Vagina (tissue), 2 donors: ENCODE data around the gene ALG11. TPM values are rescaled to one million over a fixed set of nuclear protein-coding genes. Genes with fewer than 3 reads are reported as not detected.

Source experiments
- DNase-seq, 2 donors: peaks; one replicate each; pipeline ENCODE4 v3.0.0-alpha.2; 2017; ENCODE audit errors: extremely low spot score in 2 of 2
- H3K27ac ChIP-seq: fragments of 200-600 bp; sonication (generic); one replicate; pipeline ENCODE4 v1.5.1; 2019
- H3K27me3 ChIP-seq: fragments of 200-600 bp; sonication (generic); one replicate; pipeline ENCODE4 v1.5.1; 2019
- H3K36me3 ChIP-seq, 2 donors: fragments of 200-600 bp; sonication (generic); one replicate each; pipeline ENCODE4 v1.5.1; 2017 to 2019
- H3K4me1 ChIP-seq: fragments of 200-600 bp; sonication (generic); one replicate; pipeline ENCODE4 v1.5.1; 2019
- H3K4me3 ChIP-seq, 2 donors: fragments of 200-600 bp; sonication (generic); 1 replicate in 1 of 2; 2 replicates in 1 of 2; pipeline ENCODE4 v1.5.1; 2016 to 2019
- H3K9me3 ChIP-seq: fragments of 200-600 bp; sonication (generic); one replicate; pipeline ENCODE4 v1.5.1; 2019
- POLR2A ChIP-seq, 2 donors: fragments of 450-650 bp; IDR thresholded peaks; one replicate each; pipeline ENCODE4 v1.6.1; 2017; ENCODE audit warnings: antibody characterized with exemption in 2 of 2, mild to moderate bottlenecking in 2 of 2, moderate library complexity in 2 of 2
- POLR2AphosphoS5 ChIP-seq, 2 donors: sonication (generic); formaldehyde crosslinking; IDR thresholded peaks; one replicate each; pipeline ENCODE4 v1.9.0; 2017; ENCODE audit warnings: antibody characterized with exemption in 2 of 2, mild to moderate bottlenecking in 2 of 2, low read depth in 1 of 2; ENCODE audit not compliant: insufficient read depth in 1 of 2
- intact Hi-C: fragments of 100-400 bp; cut with DNase I; formaldehyde crosslinking; loops from one replicate; pipeline ENCODE4 v1.15.1; 2023
- total RNA-seq: library from RNA; depleted of rRNA; stranded (reverse); fragments of >200 nt; gene quantifications from one replicate; pipeline ENCODE4 v1.2.3, GENCODE V29; 2016
- TF ChIP-seq, protein P1 (sequence below), 3 experiments: fragments of 450-650 bp in 2 of 3; fragments of 200-600 bp in 1 of 3; sonication (generic) in 1 of 3; IDR thresholded peaks; one replicate each; pipeline ENCODE4 v1.5.1; 2017 to 2019; ENCODE audit warnings: antibody characterized with exemption in 3 of 3, mild to moderate bottlenecking in 2 of 3, moderate library complexity in 2 of 3

Gene ALG11
- total RNA-seq, 1 donor from 2014 or later: 12.5 TPM

DNA sequence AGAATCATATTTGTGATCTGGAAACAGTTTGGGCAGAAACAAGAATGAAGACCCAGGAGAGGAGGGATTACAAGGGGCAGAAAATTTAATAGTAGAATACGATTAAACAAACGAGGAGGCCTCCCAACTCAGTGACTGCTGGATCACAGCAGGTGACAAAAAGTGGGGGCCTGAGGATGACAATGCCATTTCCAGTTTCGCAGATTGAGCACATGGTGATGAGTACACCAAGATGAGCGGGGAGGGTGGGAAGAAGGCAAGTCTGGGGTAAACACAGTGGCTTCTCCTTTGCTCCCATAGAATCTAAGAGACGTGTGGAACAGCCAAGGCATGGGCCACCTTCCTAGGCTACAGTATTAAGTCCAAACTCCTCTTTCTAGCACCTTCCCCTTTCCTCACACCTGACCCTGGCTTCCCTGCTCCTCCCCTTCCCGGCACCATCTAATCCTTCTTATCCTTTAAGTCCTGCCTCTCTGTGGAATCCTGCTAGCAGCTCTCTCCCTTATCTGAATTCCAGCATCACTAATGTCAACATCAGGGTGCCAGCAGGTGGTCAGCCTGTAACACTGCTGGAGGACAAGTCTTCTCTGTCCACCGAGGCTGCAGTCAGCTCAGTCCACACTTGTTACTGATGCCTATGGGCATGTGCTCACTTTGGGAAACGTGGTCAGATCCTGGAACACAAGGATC, 14.4 kb upstream of the ALG11 start:
- Histone ChIP-seq H3K4me1 (peaks cover 17% of the 10 kb centered on the region), H3K27me3 (no peaks in the 10 kb centered on the region), H3K27ac (no peak overlapping the region), H3K9me3 (no peaks in the 10 kb centered on the region), H3K36me3 (no peaks in the 10 kb centered on the region), H3K4me3 (no peak overlapping the region)
- no peak for DNase-seq
- intact Hi-C loops: loop anchor here (10.0 kb wide), 1 partner anchor 127 kb away; the partner anchor contains the start of gene NEK5
- TF ChIP-seq, protein P1, sequence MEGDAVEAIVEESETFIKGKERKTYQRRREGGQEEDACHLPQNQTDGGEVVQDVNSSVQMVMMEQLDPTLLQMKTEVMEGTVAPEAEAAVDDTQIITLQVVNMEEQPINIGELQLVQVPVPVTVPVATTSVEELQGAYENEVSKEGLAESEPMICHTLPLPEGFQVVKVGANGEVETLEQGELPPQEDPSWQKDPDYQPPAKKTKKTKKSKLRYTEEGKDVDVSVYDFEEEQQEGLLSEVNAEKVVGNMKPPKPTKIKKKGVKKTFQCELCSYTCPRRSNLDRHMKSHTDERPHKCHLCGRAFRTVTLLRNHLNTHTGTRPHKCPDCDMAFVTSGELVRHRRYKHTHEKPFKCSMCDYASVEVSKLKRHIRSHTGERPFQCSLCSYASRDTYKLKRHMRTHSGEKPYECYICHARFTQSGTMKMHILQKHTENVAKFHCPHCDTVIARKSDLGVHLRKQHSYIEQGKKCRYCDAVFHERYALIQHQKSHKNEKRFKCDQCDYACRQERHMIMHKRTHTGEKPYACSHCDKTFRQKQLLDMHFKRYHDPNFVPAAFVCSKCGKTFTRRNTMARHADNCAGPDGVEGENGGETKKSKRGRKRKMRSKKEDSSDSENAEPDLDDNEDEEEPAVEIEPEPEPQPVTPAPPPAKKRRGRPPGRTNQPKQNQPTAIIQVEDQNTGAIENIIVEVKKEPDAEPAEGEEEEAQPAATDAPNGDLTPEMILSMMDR (IDR thresholded peaks at IDR 0.05): no peak

- DNase-seq: no peak
- H3K9me3 ChIP-seq: no peaks in the 10 kb centered on the region
- H3K27ac ChIP-seq: no peak overlapping the region
- H3K27me3 ChIP-seq: no peaks in the 10 kb centered on the region
- TF ChIP-seq, protein P1 (IDR thresholded peaks at IDR 0.05): no peak
- TF ChIP-seq POLR2A (IDR thresholded peaks at IDR 0.05) (no peak), POLR2AphosphoS5 (IDR thresholded peaks at IDR 0.05; ENCODE audit: insufficient read depth in 1 of 2, low read depth in 1 of 2) (no peak)
- H3K36me3 ChIP-seq: no peaks in the 10 kb centered on the region
- intact Hi-C loops: loop anchor here (10.0 kb wide), 1 partner anchor 126 kb away; the partner anchor contains the start of gene NEK5
- no peak overlapping the region for H3K4me3 ChIP-seq
- H3K4me1 ChIP-seq: peaks cover 17% of the 10 kb centered on the region
Measured at GRCh38 chr13:51998723-51999509, 13.3 kb upstream of the ALG11 start.

DNA sequence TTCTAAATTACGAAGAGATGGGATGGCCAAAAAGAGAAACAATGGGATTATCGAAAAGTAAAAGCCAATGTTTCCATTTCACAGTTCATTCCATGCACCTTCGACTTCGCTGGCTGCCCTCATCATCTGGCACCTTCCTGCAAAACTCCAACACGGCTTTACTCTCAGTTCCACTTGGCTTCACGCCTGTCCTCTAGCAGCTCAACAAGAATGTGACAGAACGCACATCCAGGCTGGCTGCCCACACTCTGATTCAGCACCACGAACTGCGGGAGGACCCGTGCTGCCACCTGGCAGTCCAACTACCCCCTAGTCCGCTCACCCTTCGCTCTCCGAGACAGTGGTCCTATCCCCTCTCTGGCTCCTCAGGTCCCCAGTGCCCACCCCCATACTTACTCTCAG, 12.7 kb upstream of the ALG11 start:
- TF ChIP-seq POLR2A (IDR thresholded peaks at IDR 0.05) (no peak), POLR2AphosphoS5 (IDR thresholded peaks at IDR 0.05; ENCODE audit: insufficient read depth in 1 of 2, low read depth in 1 of 2) (no peak)
- TF ChIP-seq, protein P1 (IDR thresholded peaks at IDR 0.05): no peak
- no peak for DNase-seq
- H3K27ac ChIP-seq: no peak overlapping the region

GRCh38 chr13:51999921-52000320, 12.3 kb upstream of the ALG11 start:
- Histone ChIP-seq H3K4me3 (no peak overlapping the region), H3K9me3 (no peaks in the 10 kb centered on the region), H3K27ac (no peak overlapping the region), H3K4me1 (peaks cover 16% of the 10 kb centered on the region), H3K27me3 (no peaks in the 10 kb centered on the region), H3K36me3 (no peaks in the 10 kb centered on the region)
- intact Hi-C loops: loop anchor here (10.0 kb wide), 1 partner anchor 125 kb away; the partner anchor contains the start of gene NEK5
- DNase-seq: no peak
- TF ChIP-seq POLR2A (IDR thresholded peaks at IDR 0.05) (no peak), POLR2AphosphoS5 (IDR thresholded peaks at IDR 0.05; ENCODE audit: insufficient read depth in 1 of 2, low read depth in 1 of 2) (no peak)
- TF ChIP-seq, protein P1 (IDR thresholded peaks at IDR 0.05): no peak

More for the DNA sequence above, 12.7 kb upstream of the ALG11 start:
- Histone ChIP-seq H3K4me3 (no peak overlapping the region), H3K9me3 (no peaks in the 10 kb centered on the region), H3K27me3 (no peaks in the 10 kb centered on the region), H3K4me1 (peaks cover 17% of the 10 kb centered on the region), H3K36me3 (no peaks in the 10 kb centered on the region)
- intact Hi-C loops: loop anchor here (10.0 kb wide), 1 partner anchor 125 kb away; the partner anchor contains the start of gene NEK5
